ENCODE results near the gene TMEM179.

TMEM179 gene

DNA sequence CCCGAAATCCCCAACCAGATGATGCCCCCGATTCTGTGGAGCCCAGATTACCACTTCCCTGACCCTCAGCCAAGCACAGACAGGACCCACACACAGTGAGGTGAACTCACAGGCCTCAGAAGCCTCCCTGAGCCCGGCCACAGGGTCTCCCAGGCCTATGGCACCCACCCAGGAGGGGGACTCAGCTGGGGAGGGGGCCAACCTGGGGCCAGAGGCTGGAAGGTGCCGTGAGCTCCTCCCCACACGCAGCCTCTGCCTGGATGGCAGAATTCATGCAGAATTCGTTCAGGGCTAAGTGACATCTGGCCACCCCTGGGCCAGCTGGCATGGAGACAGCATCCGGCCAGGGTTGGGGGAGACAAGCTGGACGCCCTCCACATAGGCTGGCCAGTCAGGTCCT, 11.8 kb downstream of the TMEM179 start:
- DNase-seq (ENCODE audit: extremely low spot score) = no peak
- ChIA-PET POLR2A (no interaction called here), CTCF (interaction anchor here (1.1 kb wide), 1 partner anchor 499 kb away, joined by 3 read pairs; no protein-coding TSS in a partner anchor)

DNA sequence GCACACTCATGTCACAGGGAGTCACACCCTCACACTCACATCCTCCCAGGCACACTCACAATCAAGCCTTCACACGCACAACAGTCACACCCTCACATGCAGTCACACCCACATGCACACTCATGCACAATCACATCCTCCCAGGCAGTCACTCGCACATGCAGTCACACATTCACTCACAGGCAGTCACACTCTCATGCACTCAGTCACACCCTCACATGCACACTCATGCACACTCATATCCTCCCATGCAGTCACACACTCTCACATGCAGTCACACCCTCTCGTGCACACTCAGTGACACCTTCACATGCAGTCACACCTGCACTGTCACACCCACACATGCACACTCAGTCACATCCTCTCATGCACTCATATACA, 12.3 kb downstream of the TMEM179 start:
- POLR2A ChIA-PET = no interaction called here
- TF ChIP-seq, protein P1, sequence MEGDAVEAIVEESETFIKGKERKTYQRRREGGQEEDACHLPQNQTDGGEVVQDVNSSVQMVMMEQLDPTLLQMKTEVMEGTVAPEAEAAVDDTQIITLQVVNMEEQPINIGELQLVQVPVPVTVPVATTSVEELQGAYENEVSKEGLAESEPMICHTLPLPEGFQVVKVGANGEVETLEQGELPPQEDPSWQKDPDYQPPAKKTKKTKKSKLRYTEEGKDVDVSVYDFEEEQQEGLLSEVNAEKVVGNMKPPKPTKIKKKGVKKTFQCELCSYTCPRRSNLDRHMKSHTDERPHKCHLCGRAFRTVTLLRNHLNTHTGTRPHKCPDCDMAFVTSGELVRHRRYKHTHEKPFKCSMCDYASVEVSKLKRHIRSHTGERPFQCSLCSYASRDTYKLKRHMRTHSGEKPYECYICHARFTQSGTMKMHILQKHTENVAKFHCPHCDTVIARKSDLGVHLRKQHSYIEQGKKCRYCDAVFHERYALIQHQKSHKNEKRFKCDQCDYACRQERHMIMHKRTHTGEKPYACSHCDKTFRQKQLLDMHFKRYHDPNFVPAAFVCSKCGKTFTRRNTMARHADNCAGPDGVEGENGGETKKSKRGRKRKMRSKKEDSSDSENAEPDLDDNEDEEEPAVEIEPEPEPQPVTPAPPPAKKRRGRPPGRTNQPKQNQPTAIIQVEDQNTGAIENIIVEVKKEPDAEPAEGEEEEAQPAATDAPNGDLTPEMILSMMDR (IDR thresholded peaks at IDR 0.05; ENCODE audit: control extremely low read depth, extremely low read depth, low read depth, missing control alignments) = no peak
- CTCF ChIA-PET = interaction anchor here (1.1 kb wide), 1 partner anchor 498 kb away, joined by 3 read pairs; no protein-coding TSS in a partner anchor
- no peak for DNase-seq (ENCODE audit: extremely low spot score)

More for the DNA sequence above, 11.8 kb downstream of the TMEM179 start:
- TF ChIP-seq, protein P1 (IDR thresholded peaks at IDR 0.05; ENCODE audit: control extremely low read depth, extremely low read depth, low read depth, missing control alignments) = no peak

DNA sequence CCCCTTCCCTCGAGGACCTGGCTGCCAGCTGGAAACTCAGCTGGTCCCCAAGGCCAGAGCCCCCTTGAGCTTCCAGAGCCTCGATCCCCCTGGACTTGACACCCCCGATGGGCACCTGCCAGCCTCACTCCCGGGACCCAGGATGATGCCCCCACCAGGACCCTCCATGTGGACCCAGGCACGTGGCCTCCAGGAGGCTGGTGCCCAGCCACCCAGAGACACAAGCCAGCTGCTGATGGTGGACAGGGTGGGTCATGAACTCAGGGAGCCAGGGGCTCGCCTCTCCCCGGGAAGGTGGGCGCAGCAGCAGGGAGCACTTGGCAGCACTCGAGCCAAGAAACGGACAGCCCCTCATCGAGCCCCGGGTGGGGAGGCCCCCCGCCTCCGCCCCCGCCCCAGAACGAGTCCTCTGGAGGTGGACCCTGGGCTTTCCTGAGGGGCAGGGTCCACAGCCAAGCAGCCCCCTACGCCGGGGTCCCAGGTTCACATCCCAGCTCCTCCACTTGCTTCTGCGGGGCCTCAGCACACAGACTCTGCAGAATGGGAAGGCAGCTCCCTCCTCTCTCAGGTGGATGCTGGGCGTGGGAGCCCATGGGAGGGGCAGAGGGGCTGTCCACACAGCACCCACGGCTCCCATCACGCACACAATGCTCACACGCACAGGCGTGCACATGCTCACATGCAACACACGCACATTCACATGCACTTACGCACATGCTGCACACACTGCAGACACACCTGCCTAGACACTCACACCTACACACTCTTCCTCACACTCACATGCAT, 12.9 kb downstream of the TMEM179 start:
- POLR2A ChIA-PET = no interaction called here
- DNase-seq (ENCODE audit: extremely low spot score) = no peak
- TF ChIP-seq, protein P1 (IDR thresholded peaks at IDR 0.05; ENCODE audit: control extremely low read depth, extremely low read depth, low read depth, missing control alignments) = no peak
- CTCF ChIA-PET = no interaction called here

DNA sequence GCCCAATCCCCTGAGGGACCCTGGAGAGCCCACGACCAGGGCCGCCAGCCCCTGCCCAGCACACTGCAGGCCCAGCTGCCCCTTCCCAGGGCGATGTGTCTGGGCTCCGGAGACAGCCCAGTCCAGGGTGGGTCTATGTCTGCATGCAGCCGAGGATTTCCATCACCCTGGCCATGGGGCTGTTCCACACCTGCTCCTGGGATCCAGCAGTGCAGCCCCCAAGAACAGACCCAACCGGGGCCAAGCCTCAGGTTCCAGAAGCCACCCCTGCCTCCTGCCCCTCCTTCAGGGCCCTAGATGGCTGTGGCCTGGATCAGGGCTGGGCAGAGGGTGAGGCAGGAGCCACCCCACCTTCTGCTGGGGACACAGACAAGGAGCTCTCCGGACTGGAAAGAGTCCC, 13.5 kb downstream of the TMEM179 start:
- ChIA-PET POLR2A (no interaction called here), CTCF (no interaction called here)
- DNase-seq (ENCODE audit: extremely low spot score) = no peak
- TF ChIP-seq, protein P1 (IDR thresholded peaks at IDR 0.05; ENCODE audit: control extremely low read depth, extremely low read depth, low read depth, missing control alignments) = no peak

DNA sequence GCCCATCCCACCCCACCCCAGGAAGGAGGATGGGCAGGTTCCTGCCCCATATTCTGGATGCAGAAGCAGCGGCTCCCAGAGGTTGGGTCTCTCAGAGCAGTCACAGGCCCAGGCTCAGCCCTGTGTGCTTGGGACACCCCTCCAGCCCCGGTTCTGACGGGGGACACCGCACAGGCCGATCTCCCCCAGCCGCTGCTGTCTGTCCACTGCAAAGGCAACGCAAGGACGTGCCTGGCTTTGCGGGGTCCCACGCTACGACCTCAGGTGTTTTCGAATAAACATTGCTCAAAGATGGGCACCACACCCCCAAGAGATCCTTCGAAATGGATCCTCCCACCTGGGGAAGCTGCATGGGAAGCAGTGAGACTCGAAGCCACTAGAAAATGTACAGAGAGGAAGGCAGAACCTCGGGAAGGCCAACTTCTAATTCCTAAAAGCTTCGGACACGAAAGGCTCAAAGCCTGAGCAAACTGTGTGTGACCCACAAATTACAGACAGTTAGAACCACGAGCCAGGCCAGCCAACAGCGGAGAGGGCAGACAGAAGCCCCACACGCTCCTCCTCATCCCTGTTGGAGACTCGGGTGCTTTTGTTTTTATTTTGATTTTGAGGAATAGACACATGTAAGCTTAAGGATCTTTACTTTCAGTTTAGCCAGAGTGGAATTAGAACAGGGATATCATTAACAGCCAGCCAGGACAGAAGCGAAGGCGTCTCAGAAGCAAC, 14.2 kb downstream of the TMEM179 start:
- CTCF ChIA-PET = no interaction called here
- POLR2A ChIA-PET = no interaction called here
- TF ChIP-seq, protein P1 (IDR thresholded peaks at IDR 0.05; ENCODE audit: control extremely low read depth, extremely low read depth, low read depth, missing control alignments) = no peak
- no peak for DNase-seq (ENCODE audit: extremely low spot score)

DNA sequence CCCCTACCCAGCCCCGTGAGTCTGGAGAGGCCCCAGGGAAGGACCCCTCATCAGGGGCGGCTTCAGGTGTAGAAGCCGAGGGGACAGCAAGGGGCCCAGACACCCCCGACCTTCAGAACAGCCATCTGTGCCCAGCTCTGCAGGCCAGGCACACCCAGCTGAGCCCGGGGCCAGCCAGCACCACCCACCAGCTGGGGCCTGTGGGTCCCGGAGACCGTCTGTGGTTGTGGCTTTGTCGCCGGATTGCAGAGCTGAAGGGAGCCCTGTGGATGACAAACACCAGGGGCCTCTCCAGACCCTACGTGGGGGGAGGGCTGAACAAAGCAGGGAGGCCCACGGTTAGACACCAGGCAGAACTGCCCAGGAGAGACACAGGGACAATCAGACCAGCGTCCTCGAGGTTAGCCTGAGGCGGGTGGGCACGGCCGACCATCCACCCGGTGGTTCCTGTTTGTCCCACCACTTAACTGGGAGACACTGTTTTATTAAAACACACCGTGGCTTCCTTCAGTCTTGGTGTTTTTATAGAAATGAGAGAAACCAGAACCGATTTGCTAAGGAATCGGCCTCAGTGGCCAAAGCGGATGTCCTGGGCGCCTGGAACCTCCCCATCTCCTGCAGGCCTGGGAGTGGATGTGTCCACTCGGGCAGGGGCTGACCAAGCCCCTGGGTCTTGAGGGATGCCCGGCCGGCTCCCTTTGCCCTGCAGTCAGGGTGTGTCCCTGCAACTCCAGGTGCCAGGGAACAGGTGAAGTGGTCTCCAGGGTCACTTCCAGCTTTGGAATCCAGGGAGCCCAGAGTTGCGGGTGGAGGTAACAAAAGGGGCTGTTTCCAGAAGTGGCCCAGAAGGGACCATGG, 15.0 kb downstream of the TMEM179 start:
- TF ChIP-seq, protein P1 (IDR thresholded peaks at IDR 0.05; ENCODE audit: control extremely low read depth, extremely low read depth, low read depth, missing control alignments) = no peak
- CTCF ChIA-PET = no interaction called here
- POLR2A ChIA-PET = no interaction called here

More for the DNA sequence above, 15.0 kb downstream of the TMEM179 start:
- no peak for DNase-seq (ENCODE audit: extremely low spot score)
